K562 (cell line): ENCODE data around the gene CBX8. TPM values are rescaled to one million over a fixed set of nuclear protein-coding genes. Genes with fewer than 3 reads are reported as not detected.
A peak's percentile ranks its signal among the peaks of the same experiment; 100 is the strongest.

Experiments
- ATAC-seq: fragments of 200-7000 bp; cut with Tn5 transposase; 3 replicates; pipeline ENCODE4 v1.9.1; 2020; ENCODE audit warnings: moderate library complexity
- BruUV-seq: library from RNA; stranded (reverse); fragments of 400-500 nt; replicated peaks from 2 replicates; lab custom pipeline; 2021; lab: Mats Ljungman, UMichigan
- CTCF ChIA-PET: fragments of 300-600 bp; formaldehyde crosslinking; extraction: SDS; loops from one replicate; lab custom pipeline; 2021; ENCODE audit warnings: low intra/inter-chr PET ratio; lab: Yijun Ruan, JAX
- POLR2A ChIA-PET: fragments of 300-600, 350-650 bp; sonication (Branson Sonifier 250); formaldehyde crosslinking; extraction: SDS; loops from one replicate; lab custom pipeline; 2021; ENCODE audit warnings: antibody characterized with exemption, inconsistent platforms; lab: Yijun Ruan, JAX
- DNase-seq, 4 experiments: peaks; one replicate each; pipeline versions ENCODE4 v3.0.0 to v3.0.0-alpha.2; 2011 to 2018; ENCODE audit warnings: low spot score in 3 of 4, mixed read lengths in 3 of 4; ENCODE audit errors: extremely low read depth in 1 of 4
- FAIRE-seq: peaks from 2 replicates; lab custom pipeline; 2011; peaks lifted over from hg19 to GRCh38; lab: Jason Lieb, UNC
- H2AFZ ChIP-seq: 2 replicates; pipeline ENCODE4 v1.6.0; 2011; ENCODE audit warnings: low read depth, low read length, control low read depth, inconsistent platforms
- H3K27ac ChIP-seq: fragments of 200-600 bp; 3 replicates; pipeline ENCODE4 v1.8.0; 2011; ENCODE audit warnings: low read depth, mild to moderate bottlenecking, control low read depth, inconsistent platforms, low read length, moderate library complexity, mixed read lengths; ENCODE audit errors: extremely low read depth
- H3K27me3 ChIP-seq, 2 experiments: fragments of 300-600 bp in 1 of 2; 2 replicates in 1 of 2; 3 replicates in 1 of 2; pipeline versions ENCODE4 v1.6.0 to v1.8.0; 2011; ENCODE audit warnings: inconsistent platforms in 2 of 2, low read length in 2 of 2, mild to moderate bottlenecking in 1 of 2, mixed read lengths in 1 of 2, moderate library complexity in 1 of 2; ENCODE audit not compliant: control insufficient read depth in 2 of 2, insufficient read depth in 2 of 2
- H3K36me3 ChIP-seq: fragments of 300-600 bp; 3 replicates; pipeline ENCODE4 v1.8.0; 2011; ENCODE audit warnings: mild to moderate bottlenecking, low read length, inconsistent platforms; ENCODE audit not compliant: control insufficient read depth, insufficient read depth
- H3K4me1 ChIP-seq, 2 experiments: fragments of 200-600 bp in 1 of 2; replicated peaks in 1 of 2; 2 replicates in 1 of 2; 3 replicates in 1 of 2; pipeline versions ENCODE4 v1.5.1 to v1.8.0; 2011; ENCODE audit warnings: inconsistent platforms in 2 of 2, low read length in 2 of 2, mild to moderate bottlenecking in 1 of 2, mixed read lengths in 1 of 2, moderate library complexity in 1 of 2; ENCODE audit not compliant: control insufficient read depth in 2 of 2, insufficient read depth in 2 of 2
- H3K4me2 ChIP-seq: 2 replicates; pipeline ENCODE4 v1.6.1; 2011; ENCODE audit warnings: low read length, control low read depth, inconsistent platforms, mixed read lengths; ENCODE audit not compliant: insufficient read depth
- H3K4me3 ChIP-seq: fragments of 200-600 bp; sonication (generic), shearing (Covaris generic); 2 replicates; pipeline ENCODE4 v1.5.1; 2016; ENCODE audit warnings: control low read depth, inconsistent platforms
- H3K79me2 ChIP-seq: fragments of 200-600 bp; 3 replicates; pipeline ENCODE4 v1.8.0; 2011; ENCODE audit warnings: low read length, inconsistent platforms; ENCODE audit not compliant: control insufficient read depth, insufficient read depth
- H3K9ac ChIP-seq, 2 experiments: 2 replicates each; pipeline versions ENCODE4 v1.6.0 to v1.6.1; 2011; ENCODE audit warnings: low read depth in 2 of 2, low read length in 2 of 2, control low read depth in 1 of 2, inconsistent platforms in 1 of 2, mild to moderate bottlenecking in 1 of 2, mixed read lengths in 1 of 2; ENCODE audit not compliant: insufficient read depth in 1 of 2
- H3K9me1 ChIP-seq: one replicate; pipeline ENCODE4 v1.6.0; 2011; ENCODE audit warnings: inconsistent platforms, mild to moderate bottlenecking, low read length, moderate library complexity; ENCODE audit not compliant: control insufficient read depth, insufficient read depth
- H3K9me3 ChIP-seq: replicated peaks from 2 replicates; pipeline ENCODE4 v1.5.1; 2011; ENCODE audit warnings: low read depth, low read length, inconsistent platforms; ENCODE audit not compliant: control insufficient read depth, insufficient read depth
- H4K20me1 ChIP-seq: replicated peaks from 2 replicates; pipeline ENCODE4 v1.6.1; 2011; ENCODE audit warnings: low read length, inconsistent platforms, mixed read lengths; ENCODE audit not compliant: control insufficient read depth, insufficient read depth
- BCOR ChIP-seq: fragments of 450-650 bp; IDR thresholded peaks from 2 replicates; pipeline ENCODE4 v1.6.1; 2016
- COPS2 ChIP-seq: fragments of 450-650 bp; conservative IDR thresholded peaks from 2 replicates; pipeline ENCODE4 v1.6.1; 2016; ENCODE audit warnings: mild to moderate bottlenecking, moderate library complexity
- CTBP1 ChIP-seq: fragments of 450-650 bp; IDR thresholded peaks from 2 replicates; pipeline ENCODE4 v1.6.1; 2016; ENCODE audit warnings: borderline replicate concordance
- E2F8 ChIP-seq: fragments of 450-650 bp; IDR thresholded peaks from 2 replicates; pipeline ENCODE4 v1.7.1; 2018; ENCODE audit warnings: mild to moderate bottlenecking, low read depth; ENCODE audit not compliant: partially characterized antibody
- ETV1 ChIP-seq: fragments of 450-650 bp; conservative IDR thresholded peaks from 2 replicates; pipeline ENCODE4 v1.6.1; 2016; ENCODE audit warnings: missing genetic modification characterization, control low read depth, low read depth, missing compliant biosample characterization
- NR2C1 ChIP-seq, 2 experiments: fragments of 450-650 bp; IDR thresholded peaks; 2 replicates each; pipeline ENCODE4 v1.6.1; 2017; ENCODE audit warnings: mild to moderate bottlenecking in 2 of 2, antibody characterized with exemption in 1 of 2, inconsistent platforms in 1 of 2, missing compliant biosample characterization in 1 of 2, missing genetic modification characterization in 1 of 2
- RBM22 ChIP-seq: fragments of 200-400 bp; formaldehyde crosslinking; IDR thresholded peaks from 2 replicates; pipeline ENCODE4 v1.6.1; 2018; ENCODE audit warnings: low read length, low read depth; ENCODE audit not compliant: poor library complexity, severe bottlenecking
- SNIP1 ChIP-seq: fragments of 450-650 bp; IDR thresholded peaks from 2 replicates; pipeline ENCODE4 v1.7.1; 2017; ENCODE audit warnings: low read depth, mild to moderate bottlenecking
- SP1 ChIP-seq: sonication (generic); formaldehyde crosslinking; IDR thresholded peaks from 2 replicates; pipeline ENCODE4 v1.8.1; 2022; ENCODE audit warnings: mild to moderate bottlenecking, missing genetic modification reagents
- ZNF212 ChIP-seq: fragments of 450-650 bp; formaldehyde crosslinking; IDR thresholded peaks from 2 replicates; pipeline ENCODE4 v1.4.0; 2020; ENCODE audit warnings: mild to moderate bottlenecking
- ZNF41 ChIP-seq: fragments of 250-450 bp; sonication (Bioruptor Pico); conservative IDR thresholded peaks from 2 replicates; pipeline ENCODE4 v1.4.0; 2020; ENCODE audit warnings: mild to moderate bottlenecking
- ZNF445 ChIP-seq: fragments of 250-450 bp; sonication (Bioruptor Pico); IDR thresholded peaks from 2 replicates; pipeline ENCODE4 v1.4.0; 2020; ENCODE audit warnings: low read depth, mild to moderate bottlenecking, moderate library complexity
- ZNF592 ChIP-seq: fragments of 450-650 bp; IDR thresholded peaks from 2 replicates; pipeline ENCODE4 v1.6.1; 2017; ENCODE audit warnings: antibody characterized with exemption, mild to moderate bottlenecking
- ZSCAN29 ChIP-seq: fragments of 450-650 bp; IDR thresholded peaks from 2 replicates; pipeline ENCODE4 v1.6.1; 2017
- WGBS: fragments of 100-300 bp; shearing (Covaris generic); methylation state at CpG from one replicate; pipeline ENCODE4 v1.1.6; 2016; ENCODE audit warnings: low coverage, mixed read lengths; ENCODE audit not compliant: insufficient coverage; ENCODE audit errors: missing lambda C conversion rate; 5-methylcytosine and 5-hydroxymethylcytosine counted together
- in situ Hi-C: fragments of 300-500 bp; cut with MboI; formaldehyde crosslinking; loops from 4 replicates; pipeline ENCODE4 v1.15.0; 2018; ENCODE audit warnings: inconsistent platforms, mixed read lengths
- intact Hi-C: fragments of 100-400 bp; cut with micrococcal nuclease; formaldehyde crosslinking; loops from 2 replicates; pipeline ENCODE4 v1.14.2; 2022
- polyA plus RNA-seq, 8 experiments: library from polyadenylated mRNA; depleted of rRNA in 4 of 8; stranded (reverse) in 5 of 8; unstranded in 3 of 8; fragments of >200 nt; fragmentation: Nextera tagmentation in 2 of 8; fragmentation: Illumina TruSeq in 1 of 8; extraction: Ambion mirVana in 2 of 8; extraction: Trizol in 1 of 8; gene quantifications; 2 replicates each; pipeline versions ENCODE4 v1.2.1 to v1.2.3, GENCODE V29; 2011 to 2014; ENCODE audit warnings: inconsistent platforms in 1 of 8, missing spikeins in 1 of 8
- total RNA-seq, 7 experiments: library from RNA; depleted of rRNA in 6 of 7; stranded (reverse); fragments of >200 nt in 6 of 7; fragmentation: Illumina TruSeq in 2 of 7; extraction: Trizol in 2 of 7; gene quantifications; 2 replicates each; pipeline versions ENCODE4 v1.2.1 to v1.2.3, GENCODE V29; 2011 to 2021; ENCODE audit warnings: low replicate concordance in 1 of 7

The CBX8 gene
- total and polyA plus RNA-seq, 9 of the 15 experiments (the other 6 are each of a cell fraction or from before 2014, with no cell fraction given): 0.08 to 11.9 (median 2.6) TPM

- Histone ChIP-seq H3K9me3 (no peaks in the 10 kb centered on the region), H3K36me3 (peaks cover 38% of the 10 kb centered on the region; the same call in 1 of the 3 replicates), H3K9ac (peak overlapping the region; percentile 55 to 93; a peak in 3 of 4 replicates), H4K20me1 (peaks cover 21% of the 10 kb centered on the region), H3K4me1 (peaks cover 47 to 84% of the 10 kb centered on the region in 2 experiments), H2AFZ (no peak overlapping the region), H3K9me1 (peaks cover 4% of the 10 kb centered on the region), H3K27ac (peak overlapping the region; percentile 99; the same call in 2 of the 3 replicates), H3K4me2 (peak overlapping the region; percentile 20), H3K79me2 (peaks cover 78% of the 10 kb centered on the region), H3K4me3 (peak overlapping the region; percentile 44; the same call in 1 of the 2 replicates), H3K27me3 (no peaks in the 10 kb centered on the region)
- FAIRE-seq: no peak
- BruUV-seq: no TSS peak
- ATAC-seq: no peak
- POLR2A ChIA-PET: interaction anchor here (0.5 to 17.8 kb wide), 19 partner anchors 9 to 333 kb away, joined by 3 to 386 read pairs (median 5); partner anchors contain the start of gene CBX8
- DNase-seq: peak in 2 of 4 experiments; percentile 53 to 69
- CTCF ChIA-PET: interaction anchor here (0.6 to 2.2 kb wide), 6 partner anchors 24 to 89 kb away, joined by 3 to 18 read pairs (median 4); partner anchors contain the start of gene CBX8
- in situ Hi-C loops: loop anchor here (5.0 kb wide), 1 partner anchor 33 kb away; no protein-coding TSS in a partner anchor
- 60% methylated on average over 33 of the region's 61 CpGs for WGBS
- intact Hi-C loops: loop anchor here (5.0 to 10.0 kb wide), 2 partner anchors 38 to 90 kb away; partner anchors contain the start of gene CBX8
- peak; percentile 91 for TF ChIP-seq RBM22
- TF ChIP-seq ZNF212 (CRISPR knock-in tag): no peak
- TF ChIP-seq E2F8: peak; percentile 57
- TF ChIP-seq ETV1 (tag): no peak
- TF ChIP-seq ZSCAN29: no peak
- no peak for TF ChIP-seq SNIP1
- no peak for TF ChIP-seq COPS2
- TF ChIP-seq ZNF592: peak; percentile 62; the same call in 1 of the 2 replicates
- no peak for TF ChIP-seq ZNF41 (CRISPR knock-in tag)
- TF ChIP-seq CTBP1: peak; percentile 66; the same call in 1 of the 2 replicates
- peak; percentile 38; the same call in 1 of the 2 replicates for TF ChIP-seq BCOR
- peak; percentile 62; the same call in 1 of the 2 replicates for TF ChIP-seq ZNF445
- peak; percentile 61 for TF ChIP-seq SP1 (CRISPR knock-in tag)
- TF ChIP-seq NR2C1 (IDR thresholded peaks at IDR 0.05): no peak
- TF ChIP-seq NR2C1 (tag; IDR thresholded peaks at IDR 0.05): 0 out of 2 replicates have a peak, but pooled peaks have one; percentile 11
These were observed 37.9 kb upstream of the CBX8 start for GRCh38 chr17:79834565-79835469.
